Small intestine (tissue), 7 donors: ENCODE results near the gene NCAPG2. TPM values are rescaled to one million over a fixed set of nuclear protein-coding genes. Genes with fewer than 3 reads are reported as not detected.

ENCODE experiments used
- DNase-seq, 2 donors: peaks; one replicate each; pipeline versions ENCODE4 v3.0.0 to v3.0.0-alpha.2; 2013
- FAIRE-seq: peaks from 2 replicates; lab custom pipeline; 2012; peaks lifted over from hg19 to GRCh38; lab: Jason Lieb, UNC
- H3K27ac ChIP-seq, 3 donors: one replicate each; pipeline ENCODE4 v1.5.1; 2013; ENCODE audit warnings: low read length in 2 of 3, mild to moderate bottlenecking in 2 of 3, control low read depth in 1 of 3, inconsistent platforms in 1 of 3, low read depth in 1 of 3, moderate library complexity in 1 of 3
- H3K27me3 ChIP-seq, 3 donors: one replicate each; pipeline ENCODE4 v1.6.1; 2013; ENCODE audit warnings: low read length in 3 of 3, inconsistent platforms in 1 of 3; ENCODE audit not compliant: control insufficient read depth in 3 of 3, insufficient read depth in 3 of 3
- H3K36me3 ChIP-seq, 3 donors: one replicate each; pipeline ENCODE4 v1.6.1; 2013; ENCODE audit warnings: low read length in 3 of 3, inconsistent platforms in 1 of 3, low read depth in 1 of 3, mild to moderate bottlenecking in 1 of 3, moderate library complexity in 1 of 3; ENCODE audit not compliant: control insufficient read depth in 3 of 3, insufficient read depth in 2 of 3
- H3K4me1 ChIP-seq, 3 donors: one replicate each; pipeline ENCODE4 v1.6.1; 2013; ENCODE audit warnings: low read length in 2 of 3, inconsistent platforms in 1 of 3, low read depth in 1 of 3, mild to moderate bottlenecking in 1 of 3, moderate library complexity in 1 of 3; ENCODE audit not compliant: control insufficient read depth in 3 of 3, insufficient read depth in 2 of 3
- H3K4me3 ChIP-seq, 3 donors: one replicate each; pipeline ENCODE4 v1.5.1; 2013; ENCODE audit warnings: low read length in 3 of 3, control low read depth in 1 of 3, inconsistent platforms in 1 of 3, low read depth in 1 of 3, mild to moderate bottlenecking in 1 of 3, moderate library complexity in 1 of 3
- H3K9me3 ChIP-seq, 2 donors: one replicate each; pipeline ENCODE4 v1.6.1; 2013; ENCODE audit warnings: low read depth in 1 of 2, low read length in 1 of 2; ENCODE audit not compliant: control insufficient read depth in 2 of 2, insufficient read depth in 1 of 2
- WGBS, 3 donors: extraction: QIAGEN DNeasy Blood & Tissue Kit; methylation state at CpG; one replicate each; pipeline ENCODE4 v1.1.7; 2013; 5-methylcytosine and 5-hydroxymethylcytosine counted together
- polyA plus RNA-seq, 4 donors: library from polyadenylated mRNA; stranded (reverse) in 3 of 4; unstranded in 1 of 4; fragments of 200-250 nt in 3 of 4; fragments of 120-200 nt in 1 of 4; gene quantifications; one replicate each; pipeline versions ENCODE4 v1.2.1 to v1.2.3, GENCODE V29; 2013
- donor health status: healthy with polysubstance abuse.
- donor health status: control.
- donor health status: control.
- donor health status: Bipolar disorder and iron deficiency.
- donor health status: healthy.

Gene NCAPG2
- polyA plus RNA-seq, 4 donors, result 0.81 to 11.2 (median 5.9) TPM

DNA sequence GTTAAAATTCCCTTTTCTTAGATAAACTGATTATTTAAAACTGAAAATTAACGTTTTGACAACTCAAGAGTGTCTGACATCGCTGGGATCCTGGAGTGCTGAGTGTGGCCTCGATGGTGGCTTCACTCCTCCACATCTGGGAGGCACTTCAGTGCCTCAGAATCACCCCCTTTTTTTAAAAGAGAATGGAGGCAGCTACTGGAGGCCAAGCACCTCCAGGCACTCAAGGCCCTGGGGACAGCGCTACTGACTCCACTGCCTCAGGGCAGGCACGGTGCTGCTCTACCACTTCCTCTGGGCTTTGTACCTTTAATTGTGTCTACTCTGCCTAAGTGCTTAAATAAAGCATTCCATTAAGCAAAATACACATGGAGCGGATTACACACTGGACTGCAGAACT is 27.2 kb upstream of the NCAPG2 start:
- Histone ChIP-seq H3K4me3 (no peak overlapping the region), H3K4me1 (no peaks in the 10 kb centered on the region), H3K9me3 (no peaks in the 10 kb centered on the region), H3K27me3 (no peaks in the 10 kb centered on the region), H3K36me3 (peaks cover 6 to 38% (median 18%) of the 10 kb centered on the region in 3 donors), H3K27ac (no peak overlapping the region)
- no peak for FAIRE-seq
- WGBS, 3 donors, result 92 to 95% (median 93%) methylated on average over 6 of the region's 6 CpGs
- no peak for DNase-seq

DNA sequence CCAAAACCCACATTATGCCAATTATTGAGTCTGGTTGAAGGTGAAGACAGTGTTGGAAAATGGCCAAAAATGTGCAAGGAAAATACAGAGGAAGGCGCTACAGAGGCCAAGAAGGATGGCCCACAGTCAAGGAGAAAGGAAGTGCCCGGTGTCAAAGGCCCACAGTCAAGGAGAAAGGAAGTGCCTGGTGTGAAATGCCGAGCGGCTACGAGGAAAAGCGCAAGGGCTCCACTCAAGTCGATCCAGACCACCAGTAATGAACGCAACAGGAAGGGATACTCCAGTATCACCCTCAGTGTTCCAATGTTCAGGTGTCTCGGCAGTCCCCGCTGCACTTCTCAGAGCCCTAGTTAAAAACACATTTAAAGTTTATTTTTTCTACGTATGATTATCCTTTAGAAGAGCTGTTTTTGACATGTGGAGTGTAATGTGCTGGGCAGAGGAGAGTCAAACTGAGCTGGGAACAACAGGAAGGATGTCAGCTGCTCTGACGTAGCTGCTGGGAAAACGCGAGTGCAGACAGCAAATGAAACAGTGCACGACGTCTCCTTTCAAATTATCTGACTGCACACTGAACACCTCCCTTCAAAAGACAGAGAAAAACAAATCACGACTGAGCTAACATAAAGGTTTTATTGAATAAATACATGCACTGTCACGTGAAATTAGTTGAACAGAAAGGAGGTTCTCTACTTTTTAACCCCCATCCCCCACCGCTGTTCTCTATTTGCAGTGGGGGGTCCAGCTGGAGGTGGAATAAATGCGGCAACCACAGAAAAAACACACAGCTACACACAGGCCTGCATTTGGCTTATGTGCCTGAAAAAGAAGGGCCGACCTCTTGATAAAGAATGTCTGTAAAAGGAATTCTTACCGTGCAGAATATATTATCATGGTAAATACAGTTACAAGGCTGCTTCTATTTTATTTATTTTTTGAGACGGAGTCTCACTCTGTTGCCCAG is 26.1 kb upstream of the NCAPG2 start:
- 76 to 92% (median 90%) methylated on average over 23 of the region's 23 CpGs for WGBS, 3 donors

DNA sequence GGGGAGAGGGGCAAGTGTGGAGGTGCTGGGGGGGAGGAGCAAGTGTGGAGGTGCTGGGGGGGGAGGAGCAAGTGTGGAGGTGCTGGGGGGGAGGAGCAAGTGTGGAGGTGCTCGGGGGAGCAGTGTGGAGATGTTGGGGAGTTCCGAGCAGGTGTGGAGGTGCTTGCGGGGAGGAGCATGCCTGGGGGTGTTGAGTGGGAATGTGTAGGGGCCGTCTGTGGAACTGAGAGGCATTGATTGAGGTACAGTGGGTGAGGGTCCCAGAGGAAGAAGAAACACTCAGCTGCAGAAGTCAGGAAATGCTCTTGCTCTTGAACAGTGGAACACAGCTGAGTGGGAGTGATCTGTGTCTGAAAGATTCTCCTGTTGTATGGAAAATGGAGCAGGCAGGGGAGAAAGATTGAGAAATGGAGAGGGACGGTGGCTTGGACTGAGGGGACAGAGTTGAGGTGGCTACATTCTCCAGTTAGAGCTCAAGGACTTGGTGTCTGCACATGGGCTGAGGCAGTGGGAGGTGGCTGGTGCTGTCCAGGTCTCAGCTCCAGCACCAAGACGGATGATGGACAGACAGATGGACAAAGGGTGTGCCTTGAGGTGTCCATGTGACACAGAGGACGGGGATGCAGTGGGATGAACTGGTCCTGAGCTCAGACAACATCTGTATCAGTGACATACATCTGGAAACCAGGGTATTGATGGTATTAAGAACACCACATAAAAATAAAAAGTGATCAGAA is 25.2 kb upstream of the NCAPG2 start:
- Histone ChIP-seq H3K9me3 (peaks cover 0 to 4% of the 10 kb centered on the region in 2 donors), H3K36me3 (peaks cover 6 to 25% (median 12%) of the 10 kb centered on the region in 3 donors), H3K4me1 (no peaks in the 10 kb centered on the region), H3K27me3 (no peaks in the 10 kb centered on the region), H3K27ac (no peak overlapping the region), H3K4me3 (no peak overlapping the region)
- no peak for FAIRE-seq
- WGBS, 3 donors, result 89 to 94% (median 91%) methylated on average over 7 of the region's 7 CpGs
- DNase-seq, result no peak

More for the DNA sequence above, 26.1 kb upstream of the NCAPG2 start:
- Histone ChIP-seq H3K36me3 (peaks cover 6 to 30% (median 13%) of the 10 kb centered on the region in 3 donors), H3K27me3 (no peaks in the 10 kb centered on the region), H3K4me1 (no peaks in the 10 kb centered on the region), H3K27ac (peak overlapping the region in 1 of 3 donors; percentile 22), H3K9me3 (peaks cover 0 to 4% of the 10 kb centered on the region in 2 donors), H3K4me3 (no peak overlapping the region)
- DNase-seq (no peak), FAIRE-seq (no peak)

DNA sequence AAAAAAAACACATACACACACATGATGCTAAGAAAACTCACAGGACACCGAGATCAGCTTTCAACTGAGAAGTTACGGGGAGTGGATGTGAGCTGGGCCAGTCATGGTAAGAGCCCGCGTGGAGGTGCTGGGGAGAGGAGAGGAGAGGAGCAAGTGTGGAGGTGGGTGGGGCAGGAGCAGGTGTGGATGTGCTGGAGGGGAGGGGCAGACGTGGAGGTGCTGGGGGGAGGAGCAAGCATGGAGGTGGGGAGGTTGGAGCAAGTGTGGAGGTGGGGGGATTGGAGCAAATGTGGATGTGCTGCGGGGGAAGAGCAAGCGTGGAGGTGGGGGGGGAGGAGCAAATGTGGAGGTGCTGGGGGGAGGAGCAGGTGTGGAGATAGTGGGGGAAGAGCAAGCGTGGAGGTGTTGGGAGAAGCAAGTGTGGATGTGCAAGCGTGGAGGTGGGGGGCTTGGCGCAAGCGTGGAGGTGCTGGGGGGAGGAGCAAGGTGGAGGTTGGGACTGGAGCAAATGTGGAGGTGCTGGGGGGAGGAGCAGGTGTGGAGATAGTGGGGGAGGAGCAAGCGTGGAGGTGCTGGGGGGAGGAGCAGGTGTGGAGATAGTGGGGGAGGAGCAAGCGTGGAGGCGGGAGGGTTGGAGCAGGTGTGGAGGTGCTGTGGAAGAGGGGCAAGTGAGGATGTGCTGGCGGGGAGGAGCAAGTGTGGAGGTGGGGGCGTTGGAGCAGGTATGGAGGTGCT is 24.5 kb upstream of the NCAPG2 start:
- WGBS, 3 donors, result 82 to 86% (median 84%) methylated on average over 16 of the region's 16 CpGs
- peaks cover under 1 to 18% (median 6%) of the 10 kb centered on the region in 3 donors for H3K36me3 ChIP-seq
- FAIRE-seq, result no peak

DNA sequence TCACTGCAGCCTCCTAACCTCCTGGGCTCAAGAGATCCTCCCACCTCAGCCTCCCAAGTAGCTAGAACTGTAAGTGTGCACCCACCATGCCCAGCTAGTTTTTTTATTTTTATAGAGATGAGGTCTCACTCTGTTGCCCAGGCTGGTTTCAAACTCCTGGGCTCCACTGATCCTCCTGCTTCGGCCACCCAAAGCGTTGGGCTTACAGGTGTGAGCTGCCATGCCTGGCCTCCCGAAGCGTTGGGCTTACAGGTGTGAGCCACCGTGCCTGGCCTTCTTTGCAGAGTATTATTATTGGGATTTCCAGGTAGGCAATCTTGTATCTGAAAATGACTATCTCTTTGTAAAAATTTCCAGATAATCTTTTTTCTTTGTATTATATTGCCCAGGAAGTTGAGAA is 23.1 kb upstream of the NCAPG2 start:
- no peak overlapping the region for H3K4me3 ChIP-seq
- no peak for FAIRE-seq
- H3K27ac ChIP-seq, result no peak overlapping the region
- 97 to 98% (median 97%) methylated on average over 5 of the region's 5 CpGs for WGBS, 3 donors
- H3K36me3 ChIP-seq, result peaks cover 0 to 11% (median 2%) of the 10 kb centered on the region in 3 donors
- H3K9me3 ChIP-seq, result peaks cover 0 to 4% of the 10 kb centered on the region in 2 donors
- H3K27me3 ChIP-seq, result no peaks in the 10 kb centered on the region
- H3K4me1 ChIP-seq, result no peaks in the 10 kb centered on the region
- no peak for DNase-seq

More for the DNA sequence above, 24.5 kb upstream of the NCAPG2 start:
- Histone ChIP-seq H3K4me1 (no peaks in the 10 kb centered on the region), H3K9me3 (peaks cover 0 to 4% of the 10 kb centered on the region in 2 donors), H3K27me3 (no peaks in the 10 kb centered on the region), H3K27ac (no peak overlapping the region), H3K4me3 (no peak overlapping the region)
- DNase-seq, result no peak

DNA sequence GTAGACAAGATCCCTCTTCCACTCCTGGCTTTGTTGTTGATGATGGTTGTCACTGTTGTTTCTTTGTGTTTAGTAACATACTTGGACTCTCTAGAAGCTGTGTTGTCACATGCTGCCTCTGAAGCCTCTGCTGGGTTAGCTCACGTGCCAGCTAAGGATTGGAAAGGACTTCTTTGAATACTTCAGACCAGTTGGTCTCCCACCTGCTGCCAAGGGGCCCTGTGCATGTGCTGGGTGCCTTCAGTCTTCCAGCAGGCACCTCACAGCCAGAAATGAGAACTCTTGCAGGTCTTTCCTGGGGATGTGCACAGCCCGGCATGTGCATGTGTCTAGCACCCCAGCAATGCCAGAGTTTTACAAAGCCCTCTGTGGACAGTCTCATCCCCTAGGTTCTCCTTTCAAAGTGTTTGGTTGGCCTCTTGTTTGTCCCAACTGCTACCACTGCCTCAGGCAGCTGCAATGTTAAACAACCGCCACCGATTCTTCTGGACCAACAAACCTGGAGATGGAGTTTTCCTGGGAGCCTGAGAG is 21.7 kb upstream of the NCAPG2 start:
- H3K4me3 ChIP-seq, result no peak overlapping the region
- no peak for FAIRE-seq
- H3K4me1 ChIP-seq, result no peaks in the 10 kb centered on the region
- peaks cover 0 to 4% of the 10 kb centered on the region in 2 donors for H3K9me3 ChIP-seq
- peaks cover 0 to 8% (median 2%) of the 10 kb centered on the region in 3 donors for H3K36me3 ChIP-seq
- no peaks in the 10 kb centered on the region for H3K27me3 ChIP-seq
- DNase-seq, result no peak
- no peak overlapping the region for H3K27ac ChIP-seq
- WGBS, 3 donors, result 86 to 88% (median 88%) methylated on average over 4 of the region's 4 CpGs

DNA sequence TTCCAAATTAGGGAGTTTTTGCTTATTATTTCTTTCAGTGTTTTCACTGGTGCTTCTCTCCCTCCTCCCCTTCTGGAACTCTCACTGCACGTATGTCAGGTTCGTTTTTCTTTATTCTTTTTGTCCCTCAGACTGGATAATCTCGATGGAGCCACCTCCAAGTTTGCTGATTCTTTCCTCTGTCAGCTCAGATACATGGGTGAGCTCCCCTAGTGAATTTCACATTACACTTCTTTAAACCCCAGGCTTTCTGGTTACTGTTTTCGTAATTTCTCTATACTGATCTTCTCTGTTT is 20.8 kb upstream of the NCAPG2 start:
- no peak overlapping the region for H3K27ac ChIP-seq
- WGBS, 3 donors, result 80 to 88% (median 88%) methylated on average over 4 of the region's 4 CpGs
- no peak for DNase-seq
- FAIRE-seq, result no peak
- no peaks in the 10 kb centered on the region for H3K4me1 ChIP-seq
- no peaks in the 10 kb centered on the region for H3K27me3 ChIP-seq
- no peak overlapping the region for H3K4me3 ChIP-seq
- peaks cover 0 to 4% of the 10 kb centered on the region in 2 donors for H3K9me3 ChIP-seq
- peaks cover 0 to 6% (median 2%) of the 10 kb centered on the region in 3 donors for H3K36me3 ChIP-seq
